Stimulated activated CD4-positive, alpha-beta T cell treated with anti-CD3 and anti-CD28 coated beads, Interleukin-15, amount 100 ng/mL, for 1 hour (primary cell): ENCODE measurements around the gene KDSR.

Experiments
- DNase-seq, 2 donors: peaks; one replicate each; pipeline ENCODE4 v3.0.0-alpha.2; 2020; ENCODE audit warnings: low read depth in 1 of 2, low spot score in 1 of 2

KDSR gene

GRCh38 chr18:63284827-63285733 is 81.9 kb downstream of the KDSR start:
- no peak for DNase-seq

GRCh38 chr18:63284173-63284799 is 82.7 kb downstream of the KDSR start:
- DNase-seq, result no peak

DNA sequence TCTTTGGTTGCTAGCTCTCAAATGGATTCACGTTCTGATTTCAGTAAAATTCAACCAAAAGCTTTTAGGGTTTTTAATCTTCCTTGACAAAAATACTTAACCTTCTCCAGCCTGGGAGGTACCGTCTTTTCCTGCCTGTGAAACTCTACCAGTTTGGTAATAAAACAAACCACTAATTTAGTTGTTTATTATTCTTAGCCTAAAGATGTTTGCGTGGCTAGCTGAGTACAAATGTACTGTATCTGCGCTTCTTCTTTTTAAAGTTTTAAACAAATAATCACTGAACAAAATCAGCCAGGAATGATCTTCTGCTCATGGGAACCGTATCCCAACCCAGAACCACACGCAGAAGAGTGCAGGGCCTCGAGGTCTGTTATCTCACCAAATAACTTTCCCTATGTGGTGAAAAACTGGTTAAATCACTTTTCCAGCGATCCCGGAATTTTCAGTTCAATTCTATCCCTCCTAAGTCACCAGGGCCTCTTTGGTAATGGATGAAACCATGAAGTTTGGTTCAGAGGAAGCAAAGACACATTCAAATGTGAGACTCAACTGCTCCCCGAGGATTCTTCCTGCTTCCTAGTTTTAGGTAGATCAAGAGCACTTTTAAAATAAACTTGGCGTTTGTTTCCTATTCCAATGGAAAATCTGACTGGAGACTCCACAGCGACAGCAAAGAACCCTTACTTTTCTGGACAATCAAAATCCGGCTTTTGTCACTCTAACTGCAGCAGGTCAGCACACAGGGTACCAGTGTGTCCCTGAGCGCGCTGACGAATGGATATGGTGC is 83.5 kb downstream of the KDSR start:
- no peak for DNase-seq

DNA sequence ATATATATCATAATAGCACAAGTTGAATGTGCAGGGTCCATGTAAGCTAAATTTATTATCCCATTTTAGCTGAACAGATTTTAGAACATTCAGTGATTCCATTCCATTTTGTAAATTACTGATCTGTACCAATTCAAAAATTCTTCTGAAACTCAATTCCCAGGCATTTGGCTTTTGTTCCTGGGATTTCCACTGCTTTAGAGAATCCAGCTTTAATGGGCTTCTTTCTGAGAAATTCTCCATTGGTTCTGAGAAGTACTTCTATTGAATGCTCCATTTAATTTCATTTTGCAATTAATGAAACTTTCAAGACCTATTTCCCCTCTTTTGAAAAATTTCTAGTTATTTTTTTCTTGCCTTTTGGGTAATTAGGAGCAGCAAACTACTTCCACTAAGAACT is 84.2 kb downstream of the KDSR start:
- DNase-seq, result no peak
